ENCODE data around the gene PDPR. TPM values are rescaled to one million over a fixed set of nuclear protein-coding genes. Genes with fewer than 3 reads are reported as not detected.
"Not testable (repeated sequence)": the region's sequence is repeated elsewhere in the genome, so short reads cannot be mapped to it uniquely, and the experiment has no call there.

PDPR gene
- total RNA-seq, 1 donor from 2014 or later, result 39.0 TPM

GRCh38 chr16:70160821-70161220 is 46.7 kb downstream of the PDPR start:
- intact Hi-C loops (cut with micrococcal nuclease), result no loop called here

DNA sequence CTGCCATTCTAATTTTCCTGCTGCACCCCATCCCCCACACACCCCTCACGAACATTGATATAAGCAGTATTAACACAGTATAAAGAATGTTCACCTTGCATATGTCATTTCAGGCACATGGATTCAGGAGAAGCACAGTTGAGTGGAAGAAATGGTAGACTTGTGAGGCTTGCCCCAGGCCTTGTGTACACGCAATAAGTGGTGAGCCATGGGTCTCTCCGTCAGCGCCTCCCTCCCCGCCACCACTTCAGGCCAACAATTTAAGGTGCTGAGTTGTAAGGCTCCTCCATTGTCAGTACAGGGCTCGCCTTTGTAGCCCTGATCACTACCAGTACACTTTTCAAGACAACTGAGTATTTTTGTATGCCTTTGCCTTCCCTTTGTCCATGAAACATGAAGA is 47.2 kb downstream of the PDPR start:
- intact Hi-C loops (cut with micrococcal nuclease), result no loop called here

- intact Hi-C loops (cut with micrococcal nuclease), result no loop called here
Observed at GRCh38 chr16:70162041-70162451, 47.9 kb downstream of the PDPR start.

GRCh38 chr16:70163596-70163995 is 49.5 kb downstream of the PDPR start:
- intact Hi-C loops (cut with micrococcal nuclease), result no loop called here

GRCh38 chr16:70166688-70167087 is 52.6 kb downstream of the PDPR start:
- intact Hi-C loops (cut with micrococcal nuclease), result not testable (repeated sequence)

DNA sequence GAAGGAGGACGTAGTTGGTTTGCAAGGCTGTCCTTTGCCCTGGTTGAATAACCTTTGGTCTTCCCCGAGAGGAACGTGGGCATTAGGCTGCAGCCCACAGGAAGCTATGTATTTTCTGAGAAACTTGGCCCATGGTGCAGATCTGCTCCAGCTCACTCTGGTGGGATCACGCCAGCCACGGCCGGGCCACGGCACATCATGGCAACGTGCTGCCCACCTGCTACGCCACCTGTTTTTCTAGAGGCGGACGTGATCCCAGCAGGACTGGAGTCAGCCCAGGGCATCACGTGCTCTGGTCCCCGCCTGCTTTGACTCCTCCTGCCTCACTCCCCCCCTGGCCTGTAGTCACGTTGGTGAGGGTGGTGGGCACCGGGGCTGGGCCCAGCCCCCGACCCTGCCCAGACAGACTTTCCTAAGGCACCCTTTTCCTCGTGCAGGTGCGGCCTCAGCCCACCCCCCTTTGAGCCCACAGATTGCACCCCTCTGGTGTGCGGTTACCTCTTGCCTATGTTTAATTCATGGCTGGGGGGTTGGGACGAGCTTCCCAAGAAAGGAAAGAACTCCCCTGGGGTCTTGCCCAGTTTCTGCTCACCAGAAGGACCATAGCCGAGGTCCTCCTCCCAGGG is 59.2 kb downstream of the PDPR start, which contains the start of gene CLEC18C:
CLEC18C (plus strand) TSS at position 576 of the 626 bp plus-strand sequence. CDS start 492 bp downstream, outside the sequence.
- intact Hi-C loops (cut with micrococcal nuclease), result not testable (repeated sequence)

DNA sequence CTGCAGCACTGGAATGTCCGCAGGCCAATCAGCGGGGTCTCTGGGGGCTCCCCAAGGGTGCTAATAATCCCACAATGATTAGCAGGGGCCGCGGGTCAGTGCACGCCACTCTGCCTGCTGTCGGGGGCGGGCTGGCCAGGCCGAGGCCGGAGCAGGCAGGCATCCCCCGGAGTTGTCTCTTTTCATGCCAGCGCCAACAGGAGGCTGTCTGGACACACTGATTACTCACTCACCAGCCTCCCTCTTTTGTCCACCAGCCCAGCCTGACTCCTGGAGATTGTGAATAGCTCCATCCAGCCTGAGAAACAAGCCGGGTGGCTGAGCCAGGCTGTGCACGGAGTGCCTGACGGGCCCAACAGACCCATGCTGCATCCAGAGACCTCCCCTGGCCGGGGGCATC is 59.8 kb downstream of the PDPR start:
- intact Hi-C loops (cut with micrococcal nuclease), result not testable (repeated sequence)

GRCh38 chr16:70174387-70174932 is 60.3 kb downstream of the PDPR start:
- intact Hi-C loops (cut with micrococcal nuclease), result not testable (repeated sequence)

DNA sequence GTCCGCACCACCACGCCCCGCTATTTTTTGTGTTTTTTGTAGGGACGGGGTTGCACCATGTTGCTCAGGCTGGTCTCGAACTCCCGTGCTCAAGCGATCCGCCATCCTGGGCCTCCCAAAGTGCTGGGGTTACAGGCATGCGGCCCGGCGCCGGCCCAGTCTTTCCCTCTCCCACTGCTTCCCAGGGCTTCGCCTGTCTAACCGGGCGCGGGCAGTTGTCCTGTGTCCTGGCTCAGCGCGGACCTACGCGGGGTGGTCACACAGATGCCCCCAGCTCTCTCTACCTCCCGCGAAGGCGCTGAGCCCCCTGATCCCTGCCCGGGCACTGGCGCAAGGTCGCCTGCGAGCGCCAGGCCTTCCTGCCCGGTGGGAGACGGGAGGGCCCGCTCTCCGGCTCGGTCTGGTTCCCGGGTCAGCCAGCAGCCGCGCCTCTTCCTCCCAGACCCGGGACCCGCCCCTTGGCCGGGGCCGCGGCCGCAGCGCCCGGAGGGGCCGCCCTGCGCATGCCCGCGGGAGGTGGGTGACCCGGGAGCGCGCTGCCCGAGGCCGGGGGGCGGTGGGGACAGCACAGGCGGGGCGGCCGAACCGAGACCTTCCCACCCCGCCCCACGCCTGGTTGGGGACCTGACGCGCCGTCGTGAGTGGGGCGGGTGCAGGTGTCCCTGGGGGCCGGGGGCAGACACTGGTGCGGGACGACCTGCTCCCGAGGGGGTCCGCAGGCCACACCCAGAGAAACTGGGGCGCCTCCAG is 73.9 kb downstream of the PDPR start:
- intact Hi-C loops (cut with micrococcal nuclease), result not testable (repeated sequence)

DNA sequence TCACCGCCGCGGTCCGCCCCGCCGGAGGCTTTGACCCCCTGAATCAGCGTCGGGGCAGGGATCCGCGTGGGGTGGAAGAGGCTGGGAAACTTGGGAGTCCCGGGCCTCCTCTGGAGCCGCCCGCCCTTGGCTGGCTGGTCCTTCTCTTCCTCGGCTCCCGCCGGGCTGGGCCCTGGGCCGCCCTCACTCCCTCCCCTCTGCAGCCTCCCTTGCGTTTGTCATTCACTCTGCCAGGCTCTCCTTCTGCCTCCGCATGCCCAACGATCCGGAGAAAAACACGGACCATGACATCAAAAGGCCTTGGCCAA is 74.4 kb downstream of the PDPR start:
- intact Hi-C loops (cut with micrococcal nuclease), result not testable (repeated sequence)

DNA sequence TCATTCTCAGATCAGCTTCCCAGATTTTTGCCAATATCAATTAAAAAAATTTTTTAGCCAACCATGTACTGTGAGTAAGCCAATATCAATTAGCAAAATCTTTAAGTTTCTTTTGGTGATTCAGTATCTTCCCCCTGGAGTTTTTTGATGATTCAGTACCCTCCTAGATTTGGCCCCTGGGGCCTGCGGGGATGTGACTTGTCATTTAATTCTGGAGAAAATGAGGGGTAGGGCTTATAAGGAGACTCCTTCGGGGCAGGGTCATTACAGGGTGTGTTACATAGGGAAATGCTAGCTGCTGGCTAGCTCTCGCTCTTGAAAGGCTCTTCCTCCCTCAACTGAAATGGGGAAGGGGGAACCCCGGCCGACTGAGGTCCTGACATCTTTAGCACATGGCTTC is 76.4 kb downstream of the PDPR start:
- intact Hi-C loops (cut with micrococcal nuclease), result not testable (repeated sequence)

DNA sequence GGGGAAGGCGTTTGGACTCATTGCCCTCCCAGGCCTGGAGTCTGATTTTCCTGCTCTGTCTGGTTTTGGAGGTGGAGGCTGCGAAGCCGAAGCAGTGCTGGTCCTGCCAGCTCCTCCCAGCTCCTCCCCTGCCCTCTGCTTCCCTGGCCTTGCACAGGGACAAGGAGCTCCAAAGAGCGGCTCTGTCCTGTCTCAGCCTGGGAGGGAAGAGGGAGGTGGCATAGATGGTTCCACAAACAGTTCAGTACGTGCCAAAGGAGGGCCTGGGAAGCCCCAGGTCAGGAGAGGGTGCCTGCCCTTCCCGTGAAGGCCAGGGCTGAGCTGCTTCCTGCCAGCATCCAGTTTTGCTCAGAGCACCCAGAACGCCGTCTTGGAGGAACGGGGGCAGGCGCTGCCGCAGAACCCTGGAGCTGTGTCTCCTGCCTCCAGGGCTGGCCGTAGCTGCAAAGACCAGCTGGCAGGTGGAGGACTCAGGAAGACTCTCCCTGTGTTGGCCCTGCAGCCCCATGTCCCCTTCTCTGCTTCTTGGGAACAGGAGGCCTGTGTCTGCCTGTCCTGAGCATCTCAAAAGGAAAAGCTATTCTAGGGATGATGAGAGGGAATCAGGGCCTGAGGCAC is 82.7 kb downstream of the PDPR start:
- intact Hi-C loops (cut with micrococcal nuclease), result not testable (repeated sequence)

DNA sequence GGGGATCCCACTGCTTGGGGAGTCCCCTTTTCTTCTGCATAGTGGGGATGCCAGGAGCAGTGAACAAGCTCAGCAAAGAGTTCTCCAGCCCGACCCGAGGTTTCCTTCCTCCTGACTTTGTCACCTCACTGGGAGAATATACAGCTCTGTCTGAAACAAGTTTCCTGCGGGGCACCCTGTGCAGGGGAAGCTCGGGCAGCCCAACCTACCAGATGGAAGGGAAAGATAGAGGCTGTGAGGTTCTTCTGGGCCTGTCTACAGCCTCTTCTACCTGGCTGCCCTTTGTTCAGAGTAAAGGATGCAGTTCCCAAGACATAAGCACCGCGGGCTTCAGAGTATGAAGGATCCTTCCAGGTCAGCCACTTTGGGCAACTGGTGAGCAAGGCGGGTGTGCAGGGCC is 83.5 kb downstream of the PDPR start:
- intact Hi-C loops (cut with micrococcal nuclease), result not testable (repeated sequence)

- intact Hi-C loops (cut with micrococcal nuclease), result not testable (repeated sequence)
Observed at GRCh38 chr16:70198230-70198629, 84.1 kb downstream of the PDPR start.

DNA sequence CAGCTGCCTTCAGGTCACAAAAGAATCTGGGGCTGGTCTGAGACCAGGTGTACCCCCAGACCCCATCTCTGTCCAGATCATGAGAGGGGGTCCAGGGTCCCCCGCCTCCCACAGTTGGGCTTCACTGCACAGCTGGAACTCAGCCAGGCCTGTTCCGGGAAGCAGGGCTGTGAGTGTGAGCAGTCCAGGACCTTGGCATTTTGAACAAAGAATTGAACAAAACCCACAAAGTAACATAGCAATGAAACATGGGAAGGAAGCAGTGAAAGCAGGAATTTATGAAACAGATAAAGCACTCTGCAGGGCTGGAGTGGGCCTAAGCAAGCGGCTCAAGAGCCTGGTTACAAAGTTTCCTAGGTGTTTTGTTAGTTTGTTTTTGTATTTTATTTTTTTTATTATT is 84.5 kb downstream of the PDPR start:
- intact Hi-C loops (cut with micrococcal nuclease), result not testable (repeated sequence)

- intact Hi-C loops (cut with micrococcal nuclease), result not testable (repeated sequence)
Observed at GRCh38 chr16:70199170-70199569, 85.0 kb downstream of the PDPR start.

DNA sequence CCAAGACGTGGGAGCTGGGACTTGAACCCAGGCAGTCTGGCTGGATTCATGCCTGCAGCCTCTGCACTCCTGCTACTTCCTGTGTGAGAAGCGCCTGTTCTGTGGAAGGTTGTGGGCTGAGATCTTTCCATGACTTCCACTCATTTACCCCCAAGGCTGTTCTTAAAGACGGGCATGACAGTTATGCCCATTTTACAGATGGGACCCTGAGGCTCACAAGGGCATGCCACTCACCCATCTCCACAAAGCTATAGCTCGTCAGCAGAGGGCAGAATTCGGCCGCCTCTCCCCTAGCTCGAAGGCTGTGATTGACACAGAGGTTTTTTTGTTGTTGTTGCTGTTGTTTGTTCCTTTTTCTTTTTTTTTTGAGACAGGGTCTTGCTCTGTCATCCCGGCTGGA is 85.9 kb downstream of the PDPR start:
- intact Hi-C loops (cut with micrococcal nuclease), result not testable (repeated sequence)

DNA sequence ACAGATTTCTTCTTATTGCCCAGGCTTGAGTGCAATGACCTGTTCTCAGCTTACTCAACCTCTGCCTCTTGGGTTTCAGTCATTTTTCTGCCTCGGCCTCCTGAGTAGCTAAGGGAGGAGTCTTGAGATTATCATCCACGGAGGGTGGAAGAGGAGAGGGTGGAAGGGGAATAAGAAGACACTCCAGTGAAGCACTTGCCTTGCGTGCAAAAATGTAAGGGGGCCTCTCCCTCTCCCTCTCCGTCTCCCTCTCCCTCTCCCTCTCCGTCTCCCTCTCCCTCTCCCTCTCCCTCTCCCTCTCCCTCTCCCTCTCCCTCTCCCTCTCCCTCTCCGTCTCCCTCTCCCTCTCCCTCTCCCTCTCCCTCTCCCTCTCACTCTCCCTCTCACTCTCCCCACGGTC is 89.4 kb downstream of the PDPR start:
- intact Hi-C loops (cut with micrococcal nuclease), result not testable (repeated sequence)

GRCh38 chr16:70204010-70204409 is 89.9 kb downstream of the PDPR start:
- intact Hi-C loops (cut with micrococcal nuclease), result not testable (repeated sequence)

- intact Hi-C loops (cut with micrococcal nuclease), result not testable (repeated sequence)
Observed at GRCh38 chr16:70204668-70205405, 90.7 kb downstream of the PDPR start.

GRCh38 chr16:70206382-70206781 is 92.2 kb downstream of the PDPR start:
- intact Hi-C loops (cut with micrococcal nuclease), result not testable (repeated sequence)
